ENCODE results near the gene PTGER1. TPM values are rescaled to one million over a fixed set of nuclear protein-coding genes. Genes with fewer than 3 reads are reported as not detected.

The PTGER1 gene
- total RNA-seq: 4.4 and 7.9 TPM in 2 replicates

GRCh38 chr19:14475251-14476073, at the start of gene PTGER1:
Gene PTGER1, minus strand, starts transcription at chr19:14475354. Its CDS starts 1,034 bp downstream, at chr19:14474320.

GRCh38 chr19:14517840-14518505, 42.8 kb upstream of the PTGER1 start, which contains the start of gene DNAJB1:
Gene DNAJB1, minus strand, starts transcription at chr19:14518397. Its CDS starts 48 bp downstream, at chr19:14518349.

GRCh38 chr19:14496029-14496833, 21.1 kb upstream of the PTGER1 start, which contains the start of gene GIPC1:
Gene GIPC1, minus strand, starts transcription at chr19:14496127. Its CDS starts 13,151 bp downstream, at chr19:14482976.

GRCh38 chr19:14432791-14433553, 42.2 kb downstream of the PTGER1 start, which contains the start of gene PKN1:
Gene PKN1, plus strand, starts transcription at chr19:14433306. Its CDS starts 216 bp downstream, at chr19:14433522.

Other genes with a start within 250 kb of the PTGER1 start
- gene ADGRE5, start 93.9 kb downstream of the PTGER1 start, total RNA-seq: 46.1 and 97.0 TPM in 2 replicates
- 32.0 and 41.0 TPM in 2 replicates for gene DDX39A, start 56.0 kb downstream of the PTGER1 start, total RNA-seq
- 119 and 243 TPM in 2 replicates for gene PKN1, start 42.0 kb downstream of the PTGER1 start, total RNA-seq
- gene GIPC1, start 20.8 kb upstream of the PTGER1 start, total RNA-seq: 79.0 and 100 TPM in 2 replicates
- gene DNAJB1, start 43.0 kb upstream of the PTGER1 start, total RNA-seq: 50.8 and 66.4 TPM in 2 replicates
- gene TECR, start 54.2 kb upstream of the PTGER1 start, total RNA-seq: 26.3 and 28.5 TPM in 2 replicates
- 108 and 130 TPM in 2 replicates for gene NDUFB7, start 96.7 kb upstream of the PTGER1 start, total RNA-seq
- gene CLEC17A, start 107.7 kb upstream of the PTGER1 start, total RNA-seq: 0.13 and 0.23 TPM in 2 replicates
- not detected in 2 replicates for gene ADGRE3, start 199.5 kb upstream of the PTGER1 start, total RNA-seq
- 22.5 and 27.1 TPM in 2 replicates for gene ZNF333, start 214.7 kb upstream of the PTGER1 start, total RNA-seq

Data from smooth muscle cell of the pulmonary artery (primary cell).